HepG2 (cell line): Measurements from ENCODE around the gene MDM4. TPM values are rescaled to one million over a fixed set of nuclear protein-coding genes. Genes with fewer than 3 reads are reported as not detected.

Source experiments
- ARID2 ChIP-seq: sonication (generic); formaldehyde crosslinking; IDR thresholded peaks from 2 replicates; pipeline ENCODE4 v1.8.1; 2022; ENCODE audit warnings: mild to moderate bottlenecking, missing genetic modification reagents, borderline replicate concordance
- ELF3 ChIP-seq: IDR thresholded peaks from 2 replicates; pipeline ENCODE4 v1.6.1; 2016; ENCODE audit warnings: missing genetic modification reagents, missing compliant biosample characterization
- JARID2 ChIP-seq: sonication (generic); formaldehyde crosslinking; IDR thresholded peaks from 2 replicates; pipeline ENCODE4 v1.8.1; 2023; ENCODE audit warnings: missing genetic modification reagents, inconsistent platforms; ENCODE audit not compliant: insufficient replicate concordance
- JUNB ChIP-seq: sonication (generic); formaldehyde crosslinking; IDR thresholded peaks from 2 replicates; pipeline ENCODE4 v1.8.0; 2022; ENCODE audit warnings: missing genetic modification reagents, mild to moderate bottlenecking, borderline replicate concordance
- MNT ChIP-seq: fragments of 450-650 bp; IDR thresholded peaks from 2 replicates; pipeline ENCODE4 v1.6.1; 2016
- MXD1 ChIP-seq: sonication (generic); formaldehyde crosslinking; IDR thresholded peaks from 2 replicates; pipeline ENCODE4 v1.4.0; 2020; ENCODE audit warnings: mild to moderate bottlenecking, missing genetic modification reagents
- MYNN ChIP-seq: sonication (generic); formaldehyde crosslinking; IDR thresholded peaks from 2 replicates; pipeline ENCODE4 v1.4.0; 2020; ENCODE audit warnings: mild to moderate bottlenecking, low read depth, missing genetic modification reagents
- PHF21A ChIP-seq: sonication (generic); formaldehyde crosslinking; IDR thresholded peaks from 2 replicates; pipeline ENCODE4 v1.5.0; 2020; ENCODE audit warnings: mild to moderate bottlenecking, missing genetic modification reagents
- RBFOX2 ChIP-seq: fragments of 200-400 bp; formaldehyde crosslinking; IDR thresholded peaks from 2 replicates; pipeline ENCODE4 v1.6.1; 2017; ENCODE audit warnings: low read depth, mild to moderate bottlenecking, low read length
- RFX5 ChIP-seq: IDR thresholded peaks from 2 replicates; pipeline ENCODE4 v1.6.1; 2011; ENCODE audit warnings: low read depth, low read length, improper control_type of control experiment
- U2AF2 ChIP-seq: fragments of 200-400 bp; formaldehyde crosslinking; IDR thresholded peaks from 2 replicates; pipeline ENCODE4 v1.6.1; 2017; ENCODE audit warnings: low read depth, mild to moderate bottlenecking, low read length
- ZBTB46 ChIP-seq: sonication (generic); formaldehyde crosslinking; IDR thresholded peaks from 2 replicates; pipeline ENCODE4 v1.4.0; 2020; ENCODE audit warnings: mild to moderate bottlenecking, missing genetic modification reagents, borderline replicate concordance
- ZHX2 ChIP-seq, 2 experiments: sonication (generic) in 1 of 2; formaldehyde crosslinking in 1 of 2; IDR thresholded peaks; 2 replicates each; pipeline versions ENCODE4 v1.6.1 to v1.9.0; 2014 to 2022; ENCODE audit warnings: antibody characterized with exemption in 1 of 2, borderline replicate concordance in 1 of 2, inconsistent platforms in 1 of 2, low read depth in 1 of 2, missing genetic modification reagents in 1 of 2
- ZKSCAN1 ChIP-seq: fragments of 150-350 bp; IDR thresholded peaks from 2 replicates; pipeline ENCODE4 v1.6.1; 2014; ENCODE audit warnings: low read length
- ZNF292 ChIP-seq: sonication (generic); formaldehyde crosslinking; IDR thresholded peaks from 2 replicates; pipeline ENCODE4 v1.8.1; 2022; ENCODE audit warnings: mild to moderate bottlenecking, low read depth, missing genetic modification reagents, borderline replicate concordance
- ZNF3 ChIP-seq: IDR thresholded peaks from 2 replicates; pipeline ENCODE4 v1.7.0; 2017; ENCODE audit warnings: inconsistent platforms
- ZNF367 ChIP-seq: sonication (generic); formaldehyde crosslinking; IDR thresholded peaks from 2 replicates; pipeline ENCODE4 v1.4.0; 2020; ENCODE audit warnings: missing genetic modification reagents, borderline replicate concordance
- ZNF501 ChIP-seq: sonication (generic); formaldehyde crosslinking; IDR thresholded peaks from 2 replicates; pipeline ENCODE4 v1.5.1; 2020; ENCODE audit warnings: mild to moderate bottlenecking, moderate library complexity, missing genetic modification reagents
- ZNF563 ChIP-seq: sonication (generic); formaldehyde crosslinking; IDR thresholded peaks from 2 replicates; pipeline ENCODE4 v1.8.0; 2022; ENCODE audit warnings: mild to moderate bottlenecking, moderate library complexity, missing genetic modification reagents
- polyA plus RNA-seq, 8 experiments: library from polyadenylated mRNA; depleted of rRNA in 3 of 8; stranded (reverse) in 7 of 8; unstranded in 1 of 8; fragments of >200 nt; fragmentation: Illumina TruSeq in 4 of 8; extraction: Trizol in 4 of 8; gene quantifications; 2 replicates each; pipeline versions ENCODE4 v1.2.1 to v1.2.3, GENCODE V29; 2011 to 2016; ENCODE audit warnings: low read depth in 4 of 8, missing spikeins in 1 of 8, mixed read lengths in 1 of 8; ENCODE audit not compliant: insufficient read depth in 1 of 8
- total RNA-seq, 5 experiments: library from RNA; depleted of rRNA; stranded (reverse); fragments of >200 nt; fragmentation: Illumina TruSeq; extraction: Trizol; gene quantifications; 2 replicates each; pipeline ENCODE4 v1.2.3, GENCODE V29; 2016; ENCODE audit warnings: low read depth in 1 of 5

Gene MDM4
- total and polyA plus RNA-seq, 2 of the 13 experiments (the other 11 are each of a cell fraction or from before 2014, with no cell fraction given) = 14.9 to 19.0 TPM

- no peak for TF ChIP-seq ZNF292 (CRISPR knock-in tag)
- no peak for TF ChIP-seq ZHX2 (IDR thresholded peaks at IDR 0.05; ENCODE audit: low read depth)
- no peak for TF ChIP-seq ZHX2 (CRISPR knock-in tag; IDR thresholded peaks at IDR 0.05; ENCODE audit: borderline replicate concordance)
- TF ChIP-seq ZNF367 (CRISPR knock-in tag) = no peak
- TF ChIP-seq ARID2 (CRISPR knock-in tag) = no peak
- no peak for TF ChIP-seq RFX5
- TF ChIP-seq ELF3 (CRISPR knock-in tag) = no peak
- TF ChIP-seq PHF21A (CRISPR knock-in tag) = no peak
- TF ChIP-seq U2AF2 = no peak
- no peak for TF ChIP-seq RBFOX2
- TF ChIP-seq MNT = no peak
- TF ChIP-seq ZNF501 (CRISPR knock-in tag) = no peak
- TF ChIP-seq MYNN (CRISPR knock-in tag) = no peak
- TF ChIP-seq ZNF563 (CRISPR knock-in tag) = no peak
- TF ChIP-seq JUNB = no peak
- TF ChIP-seq JARID2 (CRISPR knock-in tag) = no peak
- no peak for TF ChIP-seq ZBTB46 (CRISPR knock-in tag)
- peak; percentile 97 for TF ChIP-seq ZKSCAN1
- TF ChIP-seq ZNF3 (CRISPR knock-in tag) = no peak
- no peak for TF ChIP-seq MXD1
These were observed 8.7 kb upstream of the MDM4 start (continued) for GRCh38 chr1:204507317-204508105.
